Endothelial cell (in vitro differentiated cells): ENCODE measurements around the gene TSHZ2. TPM values are rescaled to one million over a fixed set of nuclear protein-coding genes. Genes with fewer than 3 reads are reported as not detected.

ENCODE experiments used
- DNase-seq: peaks from one replicate; pipeline ENCODE4 v3.0.0; 2021; ENCODE audit warnings: low spot score
- H3K27ac Mint-ChIP-seq: one replicate; pipeline ENCODE4 v1.8.0; 2021; ENCODE audit warnings: mixed read lengths, inconsistent platforms; ENCODE audit not compliant: unreplicated experiment
- H3K27me3 Mint-ChIP-seq: one replicate; pipeline ENCODE4 v1.8.0; 2021; ENCODE audit warnings: mild to moderate bottlenecking, moderate library complexity, mixed read lengths, inconsistent platforms; ENCODE audit not compliant: unreplicated experiment
- H3K36me3 Mint-ChIP-seq: one replicate; pipeline ENCODE4 v1.8.0; 2021; ENCODE audit warnings: mild to moderate bottlenecking, low read depth, mixed read lengths, inconsistent platforms; ENCODE audit not compliant: unreplicated experiment
- H3K4me1 Mint-ChIP-seq: one replicate; pipeline ENCODE4 v1.8.0; 2021; ENCODE audit warnings: mild to moderate bottlenecking, mixed read lengths, inconsistent platforms; ENCODE audit not compliant: unreplicated experiment
- H3K4me3 Mint-ChIP-seq: one replicate; pipeline ENCODE4 v1.8.0; 2021; ENCODE audit warnings: mild to moderate bottlenecking, mixed read lengths, inconsistent platforms; ENCODE audit not compliant: unreplicated experiment
- H3K9me3 Mint-ChIP-seq: one replicate; pipeline ENCODE4 v1.8.0; 2021; ENCODE audit warnings: mixed read lengths, inconsistent platforms; ENCODE audit not compliant: unreplicated experiment
- total RNA-seq: library from RNA; stranded (reverse); fragmentation: NEBNext Ultra II Directional; extraction: Animal tissue kit (Norgen Biotek cat#: 25700); gene quantifications from one replicate; pipeline ENCODE4 v1.2.1, GENCODE V29; 2021; ENCODE audit not compliant: unreplicated experiment
- TF ChIP-seq, protein P1 (sequence below): fragments of 200-600 bp; sonication (generic); IDR thresholded peaks from one replicate; pipeline ENCODE4 v1.5.0; 2021; ENCODE audit warnings: antibody characterized with exemption; ENCODE audit not compliant: unreplicated experiment

TSHZ2 gene
- total RNA-seq, 1 donor from 2014 or later = 2.3 TPM

DNA sequence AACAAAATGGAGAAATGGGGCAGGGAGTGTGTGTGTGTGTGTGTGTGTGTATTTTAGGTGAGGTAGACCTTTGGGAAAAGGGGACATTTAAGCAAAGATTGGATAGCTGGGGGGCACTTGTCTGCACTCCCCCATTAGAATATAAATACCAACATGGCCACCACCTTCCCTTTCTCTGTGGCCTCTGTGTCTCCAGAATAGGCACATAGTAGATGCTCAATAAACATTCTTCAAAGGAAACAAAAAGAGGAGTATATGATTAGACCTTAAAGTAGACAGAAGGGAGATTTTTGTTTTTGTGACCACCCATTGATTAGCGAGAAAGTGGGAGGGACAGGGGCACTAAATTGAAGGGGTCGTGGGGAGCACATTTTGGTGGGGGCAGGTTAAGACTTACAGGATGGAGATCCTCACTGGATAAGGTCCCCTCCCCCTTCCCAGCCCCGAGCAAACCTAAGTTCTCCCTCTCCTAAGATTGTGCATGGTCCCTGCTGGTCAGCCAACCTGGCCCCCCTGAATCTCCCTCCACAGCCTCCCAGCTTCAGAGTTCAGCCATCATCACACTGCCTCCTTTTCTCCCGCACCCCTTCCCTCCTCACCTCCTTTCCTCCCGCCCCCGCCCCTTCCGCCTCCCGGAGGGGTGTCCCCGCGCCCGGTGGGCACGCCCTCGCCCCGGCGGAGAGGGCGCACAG, 514 bp upstream of the TSHZ2 start:
- Mint-ChIP-seq H3K4me1 (peaks cover 25% of the 10 kb centered on the region), H3K27ac (peak overlapping the region; percentile 33), H3K36me3 (no peaks in the 10 kb centered on the region), H3K27me3 (peaks cover 7% of the 10 kb centered on the region), H3K4me3 (peak overlapping the region; percentile 70), H3K9me3 (no peaks in the 10 kb centered on the region)
- DNase-seq = no peak
- TF ChIP-seq, protein P1, sequence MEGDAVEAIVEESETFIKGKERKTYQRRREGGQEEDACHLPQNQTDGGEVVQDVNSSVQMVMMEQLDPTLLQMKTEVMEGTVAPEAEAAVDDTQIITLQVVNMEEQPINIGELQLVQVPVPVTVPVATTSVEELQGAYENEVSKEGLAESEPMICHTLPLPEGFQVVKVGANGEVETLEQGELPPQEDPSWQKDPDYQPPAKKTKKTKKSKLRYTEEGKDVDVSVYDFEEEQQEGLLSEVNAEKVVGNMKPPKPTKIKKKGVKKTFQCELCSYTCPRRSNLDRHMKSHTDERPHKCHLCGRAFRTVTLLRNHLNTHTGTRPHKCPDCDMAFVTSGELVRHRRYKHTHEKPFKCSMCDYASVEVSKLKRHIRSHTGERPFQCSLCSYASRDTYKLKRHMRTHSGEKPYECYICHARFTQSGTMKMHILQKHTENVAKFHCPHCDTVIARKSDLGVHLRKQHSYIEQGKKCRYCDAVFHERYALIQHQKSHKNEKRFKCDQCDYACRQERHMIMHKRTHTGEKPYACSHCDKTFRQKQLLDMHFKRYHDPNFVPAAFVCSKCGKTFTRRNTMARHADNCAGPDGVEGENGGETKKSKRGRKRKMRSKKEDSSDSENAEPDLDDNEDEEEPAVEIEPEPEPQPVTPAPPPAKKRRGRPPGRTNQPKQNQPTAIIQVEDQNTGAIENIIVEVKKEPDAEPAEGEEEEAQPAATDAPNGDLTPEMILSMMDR = no peak

DNA sequence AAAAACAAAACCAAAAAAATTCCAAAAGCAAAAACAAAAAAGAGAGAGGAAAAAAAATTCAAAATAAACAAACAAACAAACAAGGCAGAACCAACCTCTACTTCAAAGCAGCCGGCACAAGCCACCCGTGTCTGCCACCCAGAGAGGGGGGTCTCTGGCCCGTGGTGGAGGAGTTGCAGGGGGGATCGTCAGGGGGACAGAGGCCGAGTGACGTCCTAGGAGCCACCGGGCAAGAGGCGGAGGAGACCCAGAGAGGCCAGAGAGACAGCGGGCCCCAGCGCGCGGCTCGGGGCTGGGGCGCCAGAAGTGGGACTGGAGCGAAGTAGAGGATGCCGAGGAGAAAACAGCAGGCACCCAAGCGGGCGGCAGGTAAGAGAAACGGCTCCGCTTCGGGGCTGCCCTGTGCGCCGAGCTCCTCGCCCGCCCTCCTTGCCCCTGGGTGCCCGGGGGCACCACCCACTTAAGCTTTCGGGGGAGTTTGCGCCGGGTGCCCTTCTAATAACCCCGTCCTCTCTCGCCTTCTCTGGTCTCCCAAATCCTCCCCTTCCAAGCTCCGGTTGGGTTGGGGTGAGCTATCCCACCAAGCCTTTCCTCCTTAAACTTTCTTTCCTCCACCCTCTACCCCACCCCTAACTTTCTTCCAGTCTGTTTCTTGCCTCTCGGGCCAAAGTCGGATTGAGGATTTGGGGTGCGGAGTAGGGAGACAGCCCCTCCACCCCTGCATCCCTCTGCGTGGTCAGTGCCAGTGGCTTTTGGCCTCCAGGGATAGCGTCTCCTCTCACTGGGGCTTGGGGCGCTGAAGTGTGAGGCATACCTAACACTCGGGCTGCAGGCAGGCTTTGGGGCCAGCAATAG, 1.0 kb downstream of the TSHZ2 start:
- peaks cover 7% of the 10 kb centered on the region for H3K27me3 Mint-ChIP-seq
- H3K36me3 Mint-ChIP-seq = no peaks in the 10 kb centered on the region
- no peak overlapping the region for H3K27ac Mint-ChIP-seq
- H3K9me3 Mint-ChIP-seq = no peaks in the 10 kb centered on the region
- H3K4me1 Mint-ChIP-seq = peaks cover 35% of the 10 kb centered on the region
- peak overlapping the region; percentile 100 for H3K4me3 Mint-ChIP-seq
- peak; percentile 21 for DNase-seq
- TF ChIP-seq, protein P1 = no peak

DNA sequence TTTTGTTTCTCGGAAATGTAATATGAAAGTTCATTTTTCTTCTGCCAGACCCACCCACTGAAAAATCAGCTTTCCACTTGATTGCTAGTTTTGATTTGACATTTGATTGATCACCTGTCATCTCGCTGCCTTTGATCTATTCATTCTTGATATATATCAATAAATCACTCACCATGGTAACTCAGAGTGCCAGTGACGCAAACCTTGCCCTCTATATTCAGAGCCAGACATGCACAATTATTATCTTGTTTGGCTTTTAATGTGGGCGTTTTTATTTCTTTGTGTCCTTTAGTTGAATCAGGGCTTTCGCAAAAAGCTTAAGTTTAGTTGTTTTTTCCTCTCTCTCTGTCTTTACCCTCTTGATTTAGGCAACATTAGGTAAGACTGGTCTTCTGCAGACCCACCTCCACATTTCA, 2.0 kb downstream of the TSHZ2 start:
- Mint-ChIP-seq H3K36me3 (no peaks in the 10 kb centered on the region), H3K27ac (no peak overlapping the region), H3K4me3 (peak overlapping the region; percentile 100), H3K27me3 (peaks cover 7% of the 10 kb centered on the region), H3K4me1 (peaks cover 35% of the 10 kb centered on the region), H3K9me3 (no peaks in the 10 kb centered on the region)
- TF ChIP-seq, protein P1 = no peak
- DNase-seq = no peak

DNA sequence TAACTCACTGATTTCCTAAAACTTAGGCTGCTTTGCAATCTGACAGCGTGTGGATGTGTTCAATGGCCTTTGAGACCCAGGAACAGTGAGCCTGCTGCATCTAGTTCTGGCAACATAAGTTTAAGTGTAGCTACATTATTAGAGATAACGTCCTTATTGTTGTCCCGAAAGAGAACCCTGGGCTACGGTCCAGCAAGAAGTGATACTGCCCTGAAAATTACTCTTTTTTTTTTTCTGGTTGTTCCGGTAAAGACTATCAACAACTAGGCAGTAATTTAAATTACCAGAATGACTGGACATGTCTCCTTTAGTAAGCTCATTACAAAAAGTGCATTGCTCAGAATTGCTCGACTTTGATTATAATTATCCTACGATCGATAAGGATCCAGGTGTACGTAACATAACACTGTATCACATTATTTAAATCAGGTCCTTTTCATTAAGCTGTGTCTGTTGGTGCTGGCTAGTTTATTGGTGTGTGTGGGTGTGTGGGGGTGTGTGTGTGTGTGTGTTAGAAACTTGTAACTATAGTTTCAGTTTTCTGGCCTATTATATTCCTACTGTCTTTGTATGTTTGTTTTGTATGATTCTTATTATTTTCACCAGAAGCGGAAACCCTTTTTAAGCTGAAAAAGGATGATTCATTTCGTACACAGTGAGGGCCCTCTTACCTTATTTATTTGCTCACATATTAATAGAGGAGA, 3.0 kb downstream of the TSHZ2 start:
- no peak for DNase-seq
- H3K4me1 Mint-ChIP-seq = peaks cover 35% of the 10 kb centered on the region
- TF ChIP-seq, protein P1 = no peak
- H3K9me3 Mint-ChIP-seq = no peaks in the 10 kb centered on the region
- no peaks in the 10 kb centered on the region for H3K36me3 Mint-ChIP-seq
- peaks cover 7% of the 10 kb centered on the region for H3K27me3 Mint-ChIP-seq
- no peak overlapping the region for H3K27ac Mint-ChIP-seq
- no peak overlapping the region for H3K4me3 Mint-ChIP-seq
